ENCODE results near the gene RAB5A.
"Not testable (repeated sequence)": the region's sequence is repeated elsewhere in the genome, so short reads cannot be mapped to it uniquely, and the experiment has no call there.

The RAB5A gene

DNA sequence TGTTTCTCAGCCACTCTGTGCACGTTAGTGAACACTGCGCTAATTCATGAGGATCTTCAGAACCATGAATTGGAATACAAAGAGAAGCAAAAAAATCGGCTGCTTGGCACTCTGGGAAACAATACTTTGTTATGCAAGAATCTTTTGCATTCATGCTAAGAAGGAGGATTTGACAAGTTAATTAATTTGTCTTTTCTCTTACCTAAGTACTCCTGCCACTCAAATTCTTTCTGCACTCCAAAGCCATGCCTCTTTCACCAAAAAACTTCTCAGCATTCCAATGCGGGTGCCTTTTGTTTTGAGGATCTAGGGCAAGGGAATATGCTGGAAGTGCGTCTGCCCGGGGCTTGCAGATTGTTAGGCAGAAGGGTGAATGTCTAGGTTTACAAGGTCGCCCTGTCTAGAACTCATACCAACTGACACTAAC lies 82.0 kb downstream of the RAB5A start:
- no peak for DNase-seq (ENCODE audit: low read depth)

GRCh38 chr3:20031939-20032338 lies 85.0 kb downstream of the RAB5A start:
- not testable (repeated sequence) for DNase-seq (ENCODE audit: low read depth)

All from HS-27A (cell line).